NCI-H1092 (cell line): ENCODE results near the gene GRID2.

ENCODE experiments used
- DNase-seq: peaks from one replicate; lab custom pipeline; 2025; lab: John Stamatoyannopoulos, UW

Gene GRID2

GRCh38 chr4:92524131-92524530 is 220.4 kb downstream of the GRID2 start:
- DNase-seq: no peak

- DNase-seq: no peak
Measured at GRCh38 chr4:92528541-92528940, 224.8 kb downstream of the GRID2 start.

- no peak for DNase-seq
Measured at GRCh38 chr4:92529510-92529909, 225.7 kb downstream of the GRID2 start.

- DNase-seq: no peak
Measured at GRCh38 chr4:92535599-92535998, 231.8 kb downstream of the GRID2 start.

GRCh38 chr4:92551616-92552015 is 247.8 kb downstream of the GRID2 start:
- no peak for DNase-seq

GRCh38 chr4:92566269-92566668 is 262.5 kb downstream of the GRID2 start:
- DNase-seq: no peak

- no peak for DNase-seq
Measured at GRCh38 chr4:92580816-92581215, 277.1 kb downstream of the GRID2 start.

- DNase-seq: no peak
Measured at GRCh38 chr4:92599044-92599443, 295.3 kb downstream of the GRID2 start.

GRCh38 chr4:92600638-92601037 is 296.9 kb downstream of the GRID2 start:
- DNase-seq: no peak

- DNase-seq: no peak
Measured at GRCh38 chr4:92606227-92606626, 302.5 kb downstream of the GRID2 start.

GRCh38 chr4:92615049-92615448 is 311.3 kb downstream of the GRID2 start:
- no peak for DNase-seq

- DNase-seq: no peak
Measured at GRCh38 chr4:92618968-92619367, 315.2 kb downstream of the GRID2 start.

- DNase-seq: no peak
Measured at GRCh38 chr4:92629302-92629701, 325.5 kb downstream of the GRID2 start.

GRCh38 chr4:92634882-92635281 is 331.1 kb downstream of the GRID2 start:
- no peak for DNase-seq

- no peak for DNase-seq
Measured at GRCh38 chr4:92636038-92636806, 332.5 kb downstream of the GRID2 start.

GRCh38 chr4:92641409-92641808 is 337.6 kb downstream of the GRID2 start:
- DNase-seq: no peak

- DNase-seq: no peak
Measured at GRCh38 chr4:92646826-92647225, 343.1 kb downstream of the GRID2 start.

GRCh38 chr4:92651536-92651935 is 347.8 kb downstream of the GRID2 start:
- no peak for DNase-seq

GRCh38 chr4:92654084-92654483 is 350.3 kb downstream of the GRID2 start:
- DNase-seq: no peak

GRCh38 chr4:92657695-92658094 is 353.9 kb downstream of the GRID2 start:
- no peak for DNase-seq

- no peak for DNase-seq
Measured at GRCh38 chr4:92658318-92658717, 354.6 kb downstream of the GRID2 start.

- no peak for DNase-seq
Measured at GRCh38 chr4:92677805-92678204, 374.0 kb downstream of the GRID2 start.

- DNase-seq: no peak
Measured at GRCh38 chr4:92678292-92678691, 374.5 kb downstream of the GRID2 start.

GRCh38 chr4:92679149-92679548 is 375.4 kb downstream of the GRID2 start:
- DNase-seq: no peak
